ENCODE results near the gene OR2V2. TPM values are rescaled to one million over a fixed set of nuclear protein-coding genes. Genes with fewer than 3 reads are reported as not detected.
"Not testable (repeated sequence)": the region's sequence is repeated elsewhere in the genome, so short reads cannot be mapped to it uniquely, and the experiment has no call there.

The OR2V2 gene
- polyA plus RNA-seq, 3 donors = not detected

- 48 to 72% (median 55%) methylated on average over 10 of the region's 10 CpGs for WGBS, 3 donors
- H3K27ac ChIP-seq (ENCODE audit: low read depth, low read length) = no peak overlapping the region
Measured at GRCh38 chr5:181133610-181134231, 13.7 kb upstream of the OR2V2 start.

GRCh38 chr5:181134259-181134658 lies 13.1 kb upstream of the OR2V2 start:
- WGBS, 3 donors = 82 to 91% (median 87%) methylated on average over 6 of the region's 6 CpGs
- no peak overlapping the region for H3K27ac ChIP-seq (ENCODE audit: low read depth, low read length)

- H3K27ac ChIP-seq (ENCODE audit: low read depth, low read length) = no peak overlapping the region
- 79 to 94% (median 90%) methylated on average over 4 of the region's 4 CpGs for WGBS, 3 donors
Measured at GRCh38 chr5:181136361-181136955, 10.9 kb upstream of the OR2V2 start.

GRCh38 chr5:181138258-181138657 lies 9.1 kb upstream of the OR2V2 start:
- WGBS, 3 donors = 55 to 80% (median 77%) methylated on average over 5 of the region's 5 CpGs
- no peak overlapping the region for H3K27ac ChIP-seq (ENCODE audit: low read depth, low read length)

DNA sequence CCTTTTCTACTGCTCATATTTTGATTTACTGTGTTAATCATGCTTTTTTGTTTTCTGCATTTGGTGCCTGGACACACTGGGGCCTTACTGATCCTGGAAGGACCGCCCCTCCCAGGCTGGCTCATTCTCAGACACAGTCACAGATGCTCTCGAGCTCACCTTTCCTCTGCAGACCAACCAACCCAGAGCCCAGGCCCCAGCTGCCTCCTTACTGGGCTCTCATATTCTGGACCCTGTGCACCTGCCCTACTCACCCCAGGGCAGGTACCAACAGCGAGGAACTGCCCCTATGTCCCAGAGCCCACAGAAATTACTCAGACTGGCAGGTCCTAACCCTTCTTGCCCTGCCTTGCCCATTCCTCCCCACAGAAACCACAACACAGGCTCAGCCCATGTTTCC lies 6.6 kb upstream of the OR2V2 start:
- WGBS, 3 donors = 78 to 89% (median 80%) methylated on average over 3 of the region's 3 CpGs
- no peak overlapping the region for H3K27ac ChIP-seq (ENCODE audit: low read depth, low read length)

DNA sequence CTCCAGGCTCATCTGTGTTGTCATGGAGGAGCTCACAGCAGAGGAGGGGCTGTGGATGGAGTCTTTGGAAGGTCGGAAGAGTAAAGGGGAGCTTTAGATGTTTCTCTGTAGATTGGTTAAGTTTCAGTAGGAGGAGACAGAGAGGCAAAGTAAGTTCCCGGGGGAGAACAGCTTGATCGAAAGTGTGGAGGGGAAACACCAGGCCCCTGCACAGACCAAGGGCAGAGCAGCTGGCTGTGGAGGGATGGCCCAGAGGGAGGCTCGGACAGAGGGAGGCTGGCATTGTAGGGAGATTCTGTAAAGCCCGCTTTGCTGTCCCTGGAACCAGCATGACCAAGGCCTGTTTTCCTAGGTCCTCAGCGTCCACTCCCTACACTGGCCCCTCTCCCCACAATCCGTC lies 5.3 kb upstream of the OR2V2 start:
- H3K27ac ChIP-seq (ENCODE audit: low read depth, low read length) = no peak overlapping the region
- 63 to 77% (median 77%) methylated on average over 5 to 7 of the region's 7 CpGs for WGBS, 3 donors

DNA sequence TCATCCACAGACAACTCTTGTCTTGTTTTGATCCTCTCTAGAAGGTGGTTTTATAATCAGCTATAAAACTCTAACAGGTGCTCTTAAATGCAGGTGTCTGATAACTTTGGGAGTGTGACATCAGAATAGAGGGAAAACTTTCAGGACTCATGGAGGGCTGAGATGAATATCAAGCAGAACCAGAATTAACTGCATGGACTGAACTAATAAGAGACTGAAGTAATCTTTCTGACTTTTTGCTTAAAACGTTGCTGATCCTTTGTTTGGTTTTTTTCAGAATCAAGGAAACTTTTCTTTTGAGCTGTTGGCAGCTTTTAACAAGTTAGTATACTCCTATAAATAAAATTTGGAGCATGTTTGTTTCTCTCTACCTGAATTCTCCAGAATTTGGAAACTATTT lies 2.3 kb upstream of the OR2V2 start:
- no peak overlapping the region for H3K27ac ChIP-seq (ENCODE audit: low read depth, low read length)
- WGBS, 3 donors = 37 to 52% (median 45%) methylated on average over 1 of the region's 1 CpG

- no peak overlapping the region for H3K27ac ChIP-seq (ENCODE audit: low read depth, low read length)
- WGBS, 3 donors = 76 to 90% (median 88%) methylated on average over 6 of the region's 6 CpGs
Measured at GRCh38 chr5:181149355-181149754, 2.0 kb downstream of the OR2V2 start.

GRCh38 chr5:181149806-181150733 lies 2.7 kb downstream of the OR2V2 start:
- no peak overlapping the region for H3K27ac ChIP-seq (ENCODE audit: low read depth, low read length)
- 70 to 82% (median 76%) methylated on average over 14 of the region's 14 CpGs for WGBS, 3 donors

DNA sequence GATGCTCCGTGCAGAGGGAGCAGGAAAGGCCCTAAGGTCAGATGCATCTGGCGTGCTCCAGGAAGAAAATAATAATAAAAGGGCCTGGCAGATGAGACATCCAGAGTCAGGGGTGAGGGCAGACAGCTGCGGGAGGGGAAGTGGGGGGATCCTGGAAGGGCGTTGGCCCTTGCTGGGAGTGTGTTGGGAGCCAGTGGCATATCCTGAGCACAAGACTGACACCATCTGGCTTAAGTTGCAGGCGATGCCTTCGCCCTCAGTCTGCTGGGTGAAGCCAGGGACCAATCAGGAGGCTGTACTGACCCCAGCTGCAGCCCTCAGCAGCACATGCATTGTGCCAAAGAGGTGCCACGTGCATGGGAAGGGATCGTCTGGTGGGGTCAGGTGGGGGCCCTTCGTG lies 3.8 kb downstream of the OR2V2 start:
- no peak overlapping the region for H3K27ac ChIP-seq (ENCODE audit: low read depth, low read length)
- 31 to 35% (median 35%) methylated on average over 9 of the region's 9 CpGs for WGBS, 3 donors

- 60 to 66% (median 66%) methylated on average over 9 of the region's 9 CpGs for WGBS, 3 donors
- H3K27ac ChIP-seq (ENCODE audit: low read depth, low read length) = no peak overlapping the region
Measured at GRCh38 chr5:181152406-181152805, 5.0 kb downstream of the OR2V2 start.

DNA sequence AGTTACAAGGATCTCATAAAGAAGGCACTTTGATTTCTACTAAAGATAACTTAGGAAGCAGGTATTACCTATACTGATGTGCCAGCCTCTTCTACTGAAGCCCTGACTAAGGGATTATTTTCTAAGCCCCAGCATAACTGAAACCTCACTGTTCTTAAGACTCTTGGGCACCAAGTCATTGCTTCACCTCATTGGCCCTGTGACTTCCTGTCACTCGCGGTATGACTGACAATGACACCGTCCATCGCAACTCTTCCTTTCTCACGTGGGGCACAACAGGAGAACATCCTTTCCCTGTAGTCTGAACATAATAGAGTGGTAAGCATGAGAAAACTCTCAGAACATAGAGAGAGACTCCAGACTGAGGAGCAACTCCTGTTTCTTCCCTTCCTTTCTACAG lies 6.4 kb downstream of the OR2V2 start:
- 52 to 72% (median 57%) methylated on average over 5 of the region's 5 CpGs for WGBS, 3 donors
- H3K27ac ChIP-seq (ENCODE audit: low read depth, low read length) = no peak overlapping the region

GRCh38 chr5:181156758-181157157 lies 9.4 kb downstream of the OR2V2 start:
- WGBS, 3 donors = 49 to 53% (median 52%) methylated on average over 3 of the region's 3 CpGs
- no peak overlapping the region for H3K27ac ChIP-seq (ENCODE audit: low read depth, low read length)

DNA sequence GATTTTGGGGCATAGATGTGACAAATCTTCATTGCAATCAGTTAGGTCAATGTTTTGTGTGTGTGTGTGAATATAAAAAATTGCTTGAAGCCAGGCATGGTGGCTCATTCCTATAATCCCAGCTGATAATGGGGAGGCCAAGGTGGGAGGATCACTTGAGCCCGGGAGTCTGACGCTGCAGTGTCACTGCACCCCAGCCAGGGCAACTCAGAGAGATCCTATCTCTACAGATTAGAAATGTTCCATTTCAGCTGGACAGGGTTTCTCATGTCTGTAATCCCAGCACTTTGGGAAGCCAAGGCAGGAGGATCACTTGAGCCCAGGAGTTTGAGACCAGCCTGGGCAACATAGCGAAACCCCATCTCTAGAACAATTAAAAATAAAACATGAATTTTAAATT lies 11.5 kb downstream of the OR2V2 start:
- H3K27ac ChIP-seq (ENCODE audit: low read depth, low read length) = no peak overlapping the region
- 91 to 93% (median 93%) methylated on average over 3 of the region's 3 CpGs for WGBS, 3 donors

- WGBS, 3 donors = 52 to 58% (median 54%) methylated on average over 20 of the region's 20 CpGs
- H3K27ac ChIP-seq (ENCODE audit: low read depth, low read length) = no peak overlapping the region
Measured at GRCh38 chr5:181159286-181160151, 12.1 kb downstream of the OR2V2 start.

- no peak overlapping the region for H3K27ac ChIP-seq (ENCODE audit: low read depth, low read length)
- WGBS, 3 donors = 45 to 61% (median 54%) methylated on average over 19 to 21 of the region's 21 CpGs
Measured at GRCh38 chr5:181160152-181160754, 12.9 kb downstream of the OR2V2 start.

GRCh38 chr5:181160755-181161533 lies 13.6 kb downstream of the OR2V2 start:
- H3K27ac ChIP-seq (ENCODE audit: low read depth, low read length) = not testable (repeated sequence)
- 12 to 38% (median 15%) methylated on average over 8 to 26 of the region's 48 CpGs for WGBS, 3 donors

Data from adipose tissue (tissue), 3 donors.